ENCODE results near the gene ACTR3C.
"Not testable (repeated sequence)": the region's sequence is repeated elsewhere in the genome, so short reads cannot be mapped to it uniquely, and the experiment has no call there.

- TF ChIP-seq, protein P1, sequence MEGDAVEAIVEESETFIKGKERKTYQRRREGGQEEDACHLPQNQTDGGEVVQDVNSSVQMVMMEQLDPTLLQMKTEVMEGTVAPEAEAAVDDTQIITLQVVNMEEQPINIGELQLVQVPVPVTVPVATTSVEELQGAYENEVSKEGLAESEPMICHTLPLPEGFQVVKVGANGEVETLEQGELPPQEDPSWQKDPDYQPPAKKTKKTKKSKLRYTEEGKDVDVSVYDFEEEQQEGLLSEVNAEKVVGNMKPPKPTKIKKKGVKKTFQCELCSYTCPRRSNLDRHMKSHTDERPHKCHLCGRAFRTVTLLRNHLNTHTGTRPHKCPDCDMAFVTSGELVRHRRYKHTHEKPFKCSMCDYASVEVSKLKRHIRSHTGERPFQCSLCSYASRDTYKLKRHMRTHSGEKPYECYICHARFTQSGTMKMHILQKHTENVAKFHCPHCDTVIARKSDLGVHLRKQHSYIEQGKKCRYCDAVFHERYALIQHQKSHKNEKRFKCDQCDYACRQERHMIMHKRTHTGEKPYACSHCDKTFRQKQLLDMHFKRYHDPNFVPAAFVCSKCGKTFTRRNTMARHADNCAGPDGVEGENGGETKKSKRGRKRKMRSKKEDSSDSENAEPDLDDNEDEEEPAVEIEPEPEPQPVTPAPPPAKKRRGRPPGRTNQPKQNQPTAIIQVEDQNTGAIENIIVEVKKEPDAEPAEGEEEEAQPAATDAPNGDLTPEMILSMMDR (conservative IDR thresholded peaks at IDR 0.05; ENCODE audit: low read depth, low read length), result not testable (repeated sequence)
- not testable (repeated sequence) for TF ChIP-seq EZH2 (IDR thresholded peaks at IDR 0.05; ENCODE audit: borderline replicate concordance, low read depth, low read length, poor library complexity, severe bottlenecking)
Observed at GRCh38 chr7:150306377-150306776, 17.0 kb downstream of the ACTR3C start.
